T follicular helper cell (primary cell): ENCODE data around the gene PRPF31.

Experiments
- DNase-seq: peaks from one replicate; pipeline ENCODE4 v3.0.0-alpha.2; 2020; ENCODE audit warnings: low read depth

PRPF31 gene

GRCh38 chr19:54108496-54108895 lies 7.1 kb upstream of the PRPF31 start:
- no peak for DNase-seq

- DNase-seq = no peak
These were observed 5.9 kb upstream of the PRPF31 start for GRCh38 chr19:54109651-54110050.

- peak; percentile 36 for DNase-seq
These were observed 1.0 kb upstream of the PRPF31 start for GRCh38 chr19:54114340-54115108.

GRCh38 chr19:54121259-54121658 lies 5.7 kb downstream of the PRPF31 start:
- DNase-seq = no peak

- no peak for DNase-seq
These were observed 8.1 kb downstream of the PRPF31 start for GRCh38 chr19:54123682-54124081.

GRCh38 chr19:54124393-54124792 lies 8.8 kb downstream of the PRPF31 start:
- no peak for DNase-seq

- DNase-seq = no peak
These were observed 10.2 kb downstream of the PRPF31 start for GRCh38 chr19:54125713-54126112.

- DNase-seq = no peak
These were observed 12.3 kb downstream of the PRPF31 start for GRCh38 chr19:54127688-54128440.

GRCh38 chr19:54128441-54128725 lies 12.8 kb downstream of the PRPF31 start:
- no peak for DNase-seq

GRCh38 chr19:54128796-54129616 lies 13.5 kb downstream of the PRPF31 start:
- no peak for DNase-seq

- no peak for DNase-seq
These were observed 14.1 kb downstream of the PRPF31 start for GRCh38 chr19:54129617-54129996.

- no peak for DNase-seq
These were observed 17.9 kb downstream of the PRPF31 start for GRCh38 chr19:54133312-54133956.

- DNase-seq = no peak
These were observed 18.5 kb downstream of the PRPF31 start for GRCh38 chr19:54133957-54134590.

GRCh38 chr19:54136086-54136863 lies 20.7 kb downstream of the PRPF31 start:
- DNase-seq = no peak

GRCh38 chr19:54136864-54137698 lies 21.5 kb downstream of the PRPF31 start:
- peak; percentile 99 for DNase-seq

GRCh38 chr19:54137699-54138488 lies 22.3 kb downstream of the PRPF31 start, which contains the start of gene CNOT3:
CNOT3 (plus strand) TSS chr19:54137762; CDS start chr19:54142979, 5,217 bp downstream.
- peak; percentile 24 for DNase-seq

- no peak for DNase-seq
These were observed 23.1 kb downstream of the PRPF31 start for GRCh38 chr19:54138489-54139256.

GRCh38 chr19:54141356-54141755 lies 25.8 kb downstream of the PRPF31 start:
- no peak for DNase-seq
